Progenitor cell of endocrine pancreas (in vitro differentiated cells): ENCODE measurements around the gene ANGEL1. TPM values are rescaled to one million over a fixed set of nuclear protein-coding genes. Genes with fewer than 3 reads are reported as not detected.

Experiments used
- DNase-seq: peaks from one replicate; pipeline ENCODE4 v3.0.0; 2021; ENCODE audit warnings: low spot score; ENCODE audit not compliant: unreplicated experiment
- H3K27ac Mint-ChIP-seq: 2 replicates; pipeline ENCODE4 v1.8.0; 2021; ENCODE audit warnings: mild to moderate bottlenecking, moderate library complexity, mixed read lengths
- H3K27me3 Mint-ChIP-seq: 2 replicates; pipeline ENCODE4 v1.8.0; 2021; ENCODE audit warnings: mixed read lengths
- H3K36me3 Mint-ChIP-seq: 2 replicates; pipeline ENCODE4 v1.8.0; 2022; ENCODE audit warnings: mixed read lengths; ENCODE audit not compliant: insufficient read depth
- H3K4me1 Mint-ChIP-seq: 2 replicates; pipeline ENCODE4 v1.8.0; 2021; ENCODE audit warnings: low read depth, mixed read lengths
- H3K4me3 Mint-ChIP-seq: 2 replicates; pipeline ENCODE4 v1.8.0; 2021; ENCODE audit warnings: low read depth, mild to moderate bottlenecking, moderate library complexity, mixed read lengths
- H3K9me3 Mint-ChIP-seq: 2 replicates; pipeline ENCODE4 v1.8.0; 2021; ENCODE audit warnings: low read depth, mixed read lengths
- total RNA-seq: library from RNA; stranded (reverse); gene quantifications from 2 replicates; pipeline ENCODE4 v1.2.1, GENCODE V29; 2021
- TF ChIP-seq, protein P1 (sequence below): fragments of 200-600 bp; sonication (generic); IDR thresholded peaks from one replicate; pipeline ENCODE4 v1.5.0; 2021; ENCODE audit warnings: antibody characterized with exemption, mild to moderate bottlenecking; ENCODE audit not compliant: unreplicated experiment

Gene ANGEL1
- total RNA-seq, 1 donor from 2014 or later = 129 TPM

DNA sequence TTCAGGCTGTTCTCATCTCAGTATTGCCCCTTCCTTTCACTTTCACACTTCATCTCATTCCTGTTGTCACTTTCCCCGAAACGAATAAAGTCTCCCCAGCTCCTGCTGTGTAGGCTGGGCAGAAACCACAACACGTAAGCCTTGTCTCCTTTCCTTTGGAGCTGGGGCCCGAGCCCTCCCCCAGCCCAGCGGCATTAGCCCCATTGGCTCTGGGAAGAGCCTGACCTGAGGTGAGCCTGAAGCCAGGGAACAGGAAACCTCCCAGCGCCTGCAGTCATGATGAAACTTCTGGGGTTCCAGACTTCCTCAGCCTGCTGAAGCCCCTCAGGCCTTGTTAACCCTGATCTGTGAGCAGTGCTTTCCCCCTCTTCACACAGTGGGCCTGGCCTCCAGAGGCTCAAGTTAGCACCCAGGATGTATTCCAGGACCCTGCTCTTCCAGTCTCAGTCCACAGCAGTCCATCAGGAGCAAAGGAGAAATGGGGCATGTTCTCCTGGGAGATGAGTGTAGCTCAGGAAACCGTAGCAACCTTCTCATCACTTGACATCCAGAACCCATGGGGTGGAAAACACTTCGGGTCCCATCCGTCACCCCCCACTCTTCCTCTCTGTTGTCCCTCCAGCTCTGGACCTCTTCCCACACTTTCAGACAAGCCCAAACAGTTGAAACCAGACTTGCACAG lies 29.7 kb downstream of the ANGEL1 start:
- peaks cover 39% of the 10 kb centered on the region for H3K36me3 Mint-ChIP-seq
- H3K27ac Mint-ChIP-seq = no peak overlapping the region
- H3K9me3 Mint-ChIP-seq = no peaks in the 10 kb centered on the region
- H3K4me3 Mint-ChIP-seq = no peak overlapping the region
- no peak for DNase-seq
- H3K27me3 Mint-ChIP-seq = no peaks in the 10 kb centered on the region
- no peaks in the 10 kb centered on the region for H3K4me1 Mint-ChIP-seq
- TF ChIP-seq, protein P1, sequence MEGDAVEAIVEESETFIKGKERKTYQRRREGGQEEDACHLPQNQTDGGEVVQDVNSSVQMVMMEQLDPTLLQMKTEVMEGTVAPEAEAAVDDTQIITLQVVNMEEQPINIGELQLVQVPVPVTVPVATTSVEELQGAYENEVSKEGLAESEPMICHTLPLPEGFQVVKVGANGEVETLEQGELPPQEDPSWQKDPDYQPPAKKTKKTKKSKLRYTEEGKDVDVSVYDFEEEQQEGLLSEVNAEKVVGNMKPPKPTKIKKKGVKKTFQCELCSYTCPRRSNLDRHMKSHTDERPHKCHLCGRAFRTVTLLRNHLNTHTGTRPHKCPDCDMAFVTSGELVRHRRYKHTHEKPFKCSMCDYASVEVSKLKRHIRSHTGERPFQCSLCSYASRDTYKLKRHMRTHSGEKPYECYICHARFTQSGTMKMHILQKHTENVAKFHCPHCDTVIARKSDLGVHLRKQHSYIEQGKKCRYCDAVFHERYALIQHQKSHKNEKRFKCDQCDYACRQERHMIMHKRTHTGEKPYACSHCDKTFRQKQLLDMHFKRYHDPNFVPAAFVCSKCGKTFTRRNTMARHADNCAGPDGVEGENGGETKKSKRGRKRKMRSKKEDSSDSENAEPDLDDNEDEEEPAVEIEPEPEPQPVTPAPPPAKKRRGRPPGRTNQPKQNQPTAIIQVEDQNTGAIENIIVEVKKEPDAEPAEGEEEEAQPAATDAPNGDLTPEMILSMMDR = no peak

DNA sequence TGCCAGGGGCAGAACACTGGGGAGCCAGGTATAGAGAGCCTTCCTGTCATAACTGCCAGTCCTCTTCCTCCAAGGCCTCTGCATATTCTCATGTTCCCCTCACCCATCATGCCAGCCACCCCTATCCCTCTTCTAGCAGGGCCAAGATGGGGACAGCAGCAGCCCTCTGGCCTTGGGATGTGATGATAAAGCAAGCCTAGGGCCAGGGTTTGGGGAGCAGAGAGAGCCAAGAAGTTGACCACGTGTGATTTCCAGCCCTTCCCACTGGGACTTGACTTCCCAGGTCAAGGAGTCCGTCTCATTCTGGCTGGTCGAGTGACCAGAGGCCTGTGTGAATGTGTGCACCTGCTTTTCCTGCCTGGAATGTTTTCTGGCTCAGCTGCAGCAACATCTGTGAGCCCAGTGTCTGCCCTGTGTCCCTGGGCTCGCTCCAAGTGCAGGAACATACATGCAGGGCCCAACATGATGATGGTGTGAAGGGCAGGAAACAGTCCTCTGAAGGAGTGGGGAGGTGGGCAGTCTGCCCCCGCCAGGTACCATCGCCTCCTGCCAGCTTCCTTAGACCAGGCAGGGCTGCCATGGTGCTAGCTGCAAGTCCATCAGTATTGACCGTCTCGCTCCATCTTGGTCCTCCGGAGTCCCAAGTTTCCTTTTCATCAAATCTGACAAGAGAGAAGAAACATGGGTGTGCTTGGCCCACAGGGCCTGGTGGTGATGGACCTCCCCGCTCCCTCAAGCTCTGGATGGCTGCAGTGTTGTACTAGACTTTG lies 30.4 kb downstream of the ANGEL1 start:
- Mint-ChIP-seq H3K36me3 (peaks cover 36% of the 10 kb centered on the region), H3K9me3 (no peaks in the 10 kb centered on the region), H3K4me1 (no peaks in the 10 kb centered on the region), H3K27me3 (no peaks in the 10 kb centered on the region), H3K4me3 (no peak overlapping the region), H3K27ac (no peak overlapping the region)
- no peak for DNase-seq
- TF ChIP-seq, protein P1 = no peak

DNA sequence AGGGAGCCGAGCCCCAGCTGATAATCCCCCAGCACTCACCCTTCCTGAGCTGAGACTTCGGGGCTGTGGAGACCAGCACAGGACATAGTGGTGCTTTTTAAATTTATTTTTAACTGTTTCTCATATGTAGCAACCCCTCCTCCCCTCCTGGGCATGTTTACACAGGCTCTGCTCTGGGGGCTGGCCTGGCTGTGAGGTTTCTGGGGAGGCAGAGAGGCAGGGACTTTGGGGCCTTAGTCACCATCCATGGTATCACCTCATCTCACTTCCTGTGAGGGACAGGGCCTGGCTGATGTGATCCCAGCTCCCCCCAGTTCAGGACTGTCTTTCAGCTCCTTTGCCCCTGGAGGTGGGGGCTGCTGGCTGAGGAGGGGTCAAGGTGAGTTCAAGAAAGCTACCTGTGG lies 31.0 kb downstream of the ANGEL1 start:
- Mint-ChIP-seq H3K27ac (peak overlapping the region; percentile 56), H3K4me1 (no peaks in the 10 kb centered on the region), H3K9me3 (no peaks in the 10 kb centered on the region), H3K36me3 (peaks cover 30% of the 10 kb centered on the region), H3K4me3 (no peak overlapping the region), H3K27me3 (no peaks in the 10 kb centered on the region)
- no peak for DNase-seq
- TF ChIP-seq, protein P1 = no peak

DNA sequence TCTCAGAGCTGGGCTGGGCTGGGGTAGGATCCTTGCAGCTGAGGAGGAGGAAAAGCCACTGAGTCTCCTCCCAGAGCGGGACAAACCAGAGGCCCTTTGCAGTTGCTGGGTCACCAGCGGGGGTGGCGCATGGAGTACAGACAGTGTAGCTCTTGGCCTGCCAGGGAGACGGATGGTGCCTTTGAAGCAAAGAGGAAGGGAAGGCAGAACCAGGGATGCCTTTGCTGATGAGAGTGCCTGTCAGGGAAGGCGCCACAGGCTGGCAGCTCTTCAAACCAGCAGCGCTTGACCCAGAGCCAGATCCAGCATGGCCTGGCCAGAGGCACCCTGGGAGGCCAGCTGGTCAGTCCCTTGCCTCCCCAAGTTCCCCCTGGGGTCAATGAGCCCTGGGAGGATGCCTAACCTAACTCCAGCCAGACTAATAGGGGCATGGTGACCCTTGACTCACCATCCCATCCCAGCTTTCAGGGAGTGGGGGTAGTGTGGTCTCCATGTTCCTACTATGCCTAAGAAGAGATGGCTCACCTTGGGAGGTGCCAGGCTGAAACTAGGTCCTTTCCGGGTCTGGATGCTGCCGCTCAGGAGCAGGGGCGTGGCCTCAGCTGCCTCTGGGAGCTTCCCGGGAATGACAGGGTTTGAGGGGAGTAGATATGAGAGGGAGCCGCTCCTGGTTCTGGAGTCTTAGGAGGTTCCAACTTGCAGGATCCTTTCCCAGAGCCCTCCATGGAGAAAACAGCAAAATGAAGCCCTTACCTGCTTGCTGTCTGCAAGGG lies 31.6 kb downstream of the ANGEL1 start:
- TF ChIP-seq, protein P1 = no peak
- no peak for DNase-seq
- H3K36me3 Mint-ChIP-seq = peaks cover 29% of the 10 kb centered on the region
- H3K4me1 Mint-ChIP-seq = peaks cover 2% of the 10 kb centered on the region
- no peaks in the 10 kb centered on the region for H3K27me3 Mint-ChIP-seq
- no peak overlapping the region for H3K27ac Mint-ChIP-seq
- no peak overlapping the region for H3K4me3 Mint-ChIP-seq
- no peaks in the 10 kb centered on the region for H3K9me3 Mint-ChIP-seq

DNA sequence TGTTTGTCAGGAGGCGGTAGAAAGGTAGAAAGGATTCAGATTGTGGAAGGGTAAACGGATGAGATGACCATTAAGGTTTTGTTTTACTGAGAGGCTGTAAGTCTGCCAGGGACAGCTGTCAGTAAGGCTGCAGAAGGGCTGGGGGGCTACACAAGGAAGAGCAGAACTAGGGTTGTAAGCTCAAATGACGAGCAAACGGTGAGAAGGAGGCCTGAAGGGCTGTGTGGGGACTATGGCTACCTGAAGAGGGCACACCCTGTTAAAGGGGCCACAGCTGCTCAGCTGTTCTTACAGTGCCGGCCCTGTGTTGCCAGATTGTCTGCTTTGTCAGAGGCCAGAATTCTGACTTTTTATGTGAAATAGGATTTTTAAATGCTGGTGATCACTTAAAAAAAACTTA lies 32.3 kb downstream of the ANGEL1 start:
- H3K9me3 Mint-ChIP-seq = no peaks in the 10 kb centered on the region
- no peaks in the 10 kb centered on the region for H3K27me3 Mint-ChIP-seq
- TF ChIP-seq, protein P1 = no peak
- no peak for DNase-seq
- peaks cover 2% of the 10 kb centered on the region for H3K4me1 Mint-ChIP-seq
- no peak overlapping the region for H3K4me3 Mint-ChIP-seq
- peak overlapping the region; percentile 12 for H3K27ac Mint-ChIP-seq
- peaks cover 25% of the 10 kb centered on the region for H3K36me3 Mint-ChIP-seq
